Measurements from ENCODE around the gene RSPRY1.

DNA sequence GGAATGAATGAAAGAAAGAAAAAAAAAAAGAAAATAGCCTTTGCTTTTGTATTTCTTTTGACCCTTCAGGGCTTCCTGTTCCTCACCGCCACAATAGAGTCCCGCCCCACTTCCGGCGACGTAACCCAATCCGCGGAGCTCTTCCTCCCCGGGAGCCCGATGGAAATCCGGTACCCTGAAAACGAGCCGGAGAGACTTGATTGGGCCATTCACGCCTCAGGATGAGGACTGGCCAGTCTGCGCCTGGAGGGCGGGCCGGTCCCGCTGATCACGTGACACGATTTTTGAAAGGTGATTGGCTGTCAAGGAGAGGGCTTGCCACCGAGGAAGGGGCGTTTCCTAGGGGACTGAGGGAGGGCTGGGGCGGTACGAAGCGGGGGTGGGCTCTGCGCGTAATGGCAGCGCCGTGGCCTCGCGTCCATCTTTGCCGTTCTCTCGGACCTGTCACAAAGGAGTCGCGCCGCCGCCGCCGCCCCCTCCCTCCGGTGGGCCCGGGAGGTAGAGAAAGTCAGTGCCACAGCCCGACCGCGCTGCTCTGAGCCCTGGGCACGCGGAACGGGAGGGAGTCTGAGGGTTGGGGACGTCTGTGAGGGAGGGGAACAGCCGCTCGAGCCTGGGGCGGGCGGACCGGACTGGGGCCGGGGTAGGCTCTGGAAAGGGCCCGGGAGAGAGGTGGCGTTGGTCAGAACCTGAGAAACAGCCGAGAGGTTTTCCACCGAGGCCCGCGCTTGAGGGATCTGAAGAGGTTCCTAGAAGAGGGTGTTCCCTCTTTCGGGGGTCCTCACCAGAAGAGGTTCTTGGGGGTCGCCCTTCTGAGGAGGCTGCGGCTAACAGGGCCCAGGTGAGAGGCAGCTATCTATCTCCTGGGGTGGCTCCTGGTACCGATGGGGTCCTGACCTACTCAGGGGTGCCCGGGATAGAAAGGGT lies at the start of gene RSPRY1, which contains the start of gene PSME3IP1:
- TF ChIP-seq CTCF (IDR thresholded peaks at IDR 0.05; ENCODE audit: low read depth, low read length, poor library complexity, severe bottlenecking) (no peak), EZH2phosphoT487 (IDR thresholded peaks at IDR 0.05; ENCODE audit: borderline replicate concordance, low read length) (no peak)

All from DOHH2 (cell line).